Kidney epithelial cell (primary cell): ENCODE measurements around the gene SASH1. TPM values are rescaled to one million over a fixed set of nuclear protein-coding genes. Genes with fewer than 3 reads are reported as not detected.

Experiments
- DNase-seq: peaks from one replicate; pipeline ENCODE4 v3.0.0-alpha.2; 2010; ENCODE audit warnings: low read depth
- H3K27me3 ChIP-seq: 2 replicates; pipeline ENCODE4 v1.6.0; 2011; ENCODE audit warnings: low read length; ENCODE audit not compliant: control insufficient read depth, insufficient read depth
- H3K36me3 ChIP-seq: 2 replicates; pipeline ENCODE4 v1.5.1; 2011; ENCODE audit warnings: low read length; ENCODE audit not compliant: control insufficient read depth, insufficient read depth
- H3K4me3 ChIP-seq: 2 replicates; pipeline ENCODE4 v1.5.1; 2011; ENCODE audit warnings: low read depth, mild to moderate bottlenecking, control low read depth, low read length
- total RNA-seq: library from RNA; depleted of rRNA; stranded (reverse); fragments of >200 nt; gene quantifications from 2 replicates; pipeline ENCODE4 v1.2.3, GENCODE V29; 2015
- TF ChIP-seq, protein P1 (sequence below): IDR thresholded peaks from 2 replicates; pipeline ENCODE4 v1.5.1; 2011; ENCODE audit warnings: mild to moderate bottlenecking, moderate library complexity, low read length, control low read depth, inconsistent platforms; ENCODE audit not compliant: insufficient read depth, poor library complexity, severe bottlenecking

SASH1 gene
- total RNA-seq, result 12.1 and 13.8 TPM in 2 replicates

DNA sequence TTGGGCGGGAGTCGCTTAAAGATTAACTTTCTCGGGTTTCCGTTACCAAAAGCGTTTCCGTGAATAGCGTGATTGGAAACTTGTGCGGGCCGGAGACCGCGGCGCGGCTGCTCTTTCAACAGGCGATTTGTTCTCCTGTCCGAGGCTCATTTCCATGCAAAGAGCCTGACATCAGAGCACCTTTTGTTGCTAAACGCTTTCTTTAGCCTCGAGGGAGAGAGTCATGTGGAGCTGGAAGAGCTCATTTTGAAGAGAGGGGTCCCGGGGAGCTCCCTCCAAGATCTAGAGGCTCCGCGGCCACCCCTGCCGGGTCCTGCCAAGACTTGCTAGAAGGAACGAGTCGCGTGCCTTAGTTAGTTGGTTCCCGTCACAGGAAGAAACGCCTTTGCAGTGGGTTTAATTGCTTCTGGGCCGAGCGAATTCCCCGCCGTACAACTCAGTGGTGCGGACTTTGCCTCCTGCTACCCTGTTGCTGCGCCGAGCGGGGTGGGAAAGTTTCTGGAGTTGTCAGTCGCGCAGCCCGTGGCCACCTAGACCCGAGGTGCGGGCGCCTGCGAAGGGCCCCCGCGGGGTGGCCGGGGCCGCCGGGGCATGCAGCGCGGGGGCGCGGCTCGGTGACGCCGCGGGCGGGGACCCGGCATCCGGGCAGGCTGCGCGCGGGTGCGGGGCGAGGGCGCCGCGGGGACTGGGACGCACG is at the start of gene SASH1:
SASH1 (plus strand) TSS at position 489 of the 697 bp plus-strand sequence. CDS start 230 bp downstream, outside the sequence.
- no peaks in the 10 kb centered on the region for H3K36me3 ChIP-seq
- H3K4me3 ChIP-seq, result peak within 1 kb of the TSS; percentile 84
- TF ChIP-seq, protein P1, sequence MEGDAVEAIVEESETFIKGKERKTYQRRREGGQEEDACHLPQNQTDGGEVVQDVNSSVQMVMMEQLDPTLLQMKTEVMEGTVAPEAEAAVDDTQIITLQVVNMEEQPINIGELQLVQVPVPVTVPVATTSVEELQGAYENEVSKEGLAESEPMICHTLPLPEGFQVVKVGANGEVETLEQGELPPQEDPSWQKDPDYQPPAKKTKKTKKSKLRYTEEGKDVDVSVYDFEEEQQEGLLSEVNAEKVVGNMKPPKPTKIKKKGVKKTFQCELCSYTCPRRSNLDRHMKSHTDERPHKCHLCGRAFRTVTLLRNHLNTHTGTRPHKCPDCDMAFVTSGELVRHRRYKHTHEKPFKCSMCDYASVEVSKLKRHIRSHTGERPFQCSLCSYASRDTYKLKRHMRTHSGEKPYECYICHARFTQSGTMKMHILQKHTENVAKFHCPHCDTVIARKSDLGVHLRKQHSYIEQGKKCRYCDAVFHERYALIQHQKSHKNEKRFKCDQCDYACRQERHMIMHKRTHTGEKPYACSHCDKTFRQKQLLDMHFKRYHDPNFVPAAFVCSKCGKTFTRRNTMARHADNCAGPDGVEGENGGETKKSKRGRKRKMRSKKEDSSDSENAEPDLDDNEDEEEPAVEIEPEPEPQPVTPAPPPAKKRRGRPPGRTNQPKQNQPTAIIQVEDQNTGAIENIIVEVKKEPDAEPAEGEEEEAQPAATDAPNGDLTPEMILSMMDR, result no peak
- H3K27me3 ChIP-seq, result no peaks in the 10 kb centered on the region
- peak; percentile 70 for DNase-seq

DNA sequence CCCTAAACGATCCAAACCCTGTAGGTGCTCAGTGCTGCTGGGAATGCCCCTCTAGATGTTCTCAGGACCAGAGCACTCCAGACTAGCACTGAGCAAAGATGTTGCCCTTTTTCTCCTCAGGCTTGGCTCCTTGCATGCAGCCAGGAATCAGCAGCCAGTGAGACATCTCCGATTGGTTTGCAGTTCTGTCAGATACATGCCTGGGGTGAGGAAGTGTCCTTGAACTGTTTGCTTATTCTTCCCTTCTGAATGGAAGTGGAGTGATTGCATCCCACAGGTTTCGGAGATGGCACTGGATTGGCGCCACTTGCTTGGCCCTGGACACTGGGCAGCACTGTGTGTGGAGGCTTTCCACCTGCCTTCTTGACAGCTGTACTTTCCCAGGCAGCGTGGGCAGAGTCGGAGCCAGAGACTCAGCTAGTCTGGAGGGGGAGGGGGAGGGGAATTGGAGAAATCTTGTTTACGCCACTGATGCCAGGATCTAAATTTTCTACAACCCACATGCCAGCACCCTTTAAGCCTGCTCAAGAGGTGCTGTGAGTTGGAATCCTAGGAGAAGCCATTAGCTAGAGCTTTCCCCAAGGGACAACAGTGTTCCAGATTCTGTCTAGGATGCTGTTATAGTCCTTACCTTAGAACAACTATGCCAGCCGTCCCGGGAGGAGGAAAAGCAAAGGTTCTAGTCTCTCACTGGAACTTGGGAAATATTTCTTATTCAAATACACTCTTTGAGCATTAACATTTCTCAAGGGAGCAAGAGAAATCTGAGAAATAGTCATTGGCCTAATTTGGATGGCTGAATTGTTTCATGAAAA is 49.2 kb upstream of the SASH1 start:
- H3K27me3 ChIP-seq, result no peaks in the 10 kb centered on the region
- no peak for DNase-seq

DNA sequence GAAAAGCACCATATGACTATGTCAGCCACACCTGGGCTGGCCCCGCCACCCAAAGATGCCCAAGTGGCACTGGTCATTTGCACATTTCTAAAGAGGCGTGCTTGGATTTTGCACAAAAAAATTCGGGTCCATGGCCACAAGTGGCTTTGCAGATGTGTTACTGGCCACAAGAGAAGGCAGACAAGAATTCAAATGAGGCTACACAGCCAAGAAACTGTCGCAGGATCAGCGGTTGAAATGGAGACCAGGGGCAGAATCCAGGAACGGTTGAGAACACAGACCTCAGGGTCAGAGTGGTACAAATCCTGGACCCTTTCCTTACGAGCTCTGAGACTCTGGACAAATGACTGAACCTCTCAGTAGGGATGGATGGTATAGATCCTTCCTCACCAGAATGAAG is 48.6 kb upstream of the SASH1 start:
- no peaks in the 10 kb centered on the region for H3K36me3 ChIP-seq
- no peaks in the 10 kb centered on the region for H3K27me3 ChIP-seq
- H3K4me3 ChIP-seq, result no peak overlapping the region
- no peak for DNase-seq
- TF ChIP-seq, protein P1, result no peak

More for the DNA sequence above, 49.2 kb upstream of the SASH1 start:
- TF ChIP-seq, protein P1, result no peak
- Histone ChIP-seq H3K4me3 (no peak overlapping the region), H3K36me3 (no peaks in the 10 kb centered on the region)

DNA sequence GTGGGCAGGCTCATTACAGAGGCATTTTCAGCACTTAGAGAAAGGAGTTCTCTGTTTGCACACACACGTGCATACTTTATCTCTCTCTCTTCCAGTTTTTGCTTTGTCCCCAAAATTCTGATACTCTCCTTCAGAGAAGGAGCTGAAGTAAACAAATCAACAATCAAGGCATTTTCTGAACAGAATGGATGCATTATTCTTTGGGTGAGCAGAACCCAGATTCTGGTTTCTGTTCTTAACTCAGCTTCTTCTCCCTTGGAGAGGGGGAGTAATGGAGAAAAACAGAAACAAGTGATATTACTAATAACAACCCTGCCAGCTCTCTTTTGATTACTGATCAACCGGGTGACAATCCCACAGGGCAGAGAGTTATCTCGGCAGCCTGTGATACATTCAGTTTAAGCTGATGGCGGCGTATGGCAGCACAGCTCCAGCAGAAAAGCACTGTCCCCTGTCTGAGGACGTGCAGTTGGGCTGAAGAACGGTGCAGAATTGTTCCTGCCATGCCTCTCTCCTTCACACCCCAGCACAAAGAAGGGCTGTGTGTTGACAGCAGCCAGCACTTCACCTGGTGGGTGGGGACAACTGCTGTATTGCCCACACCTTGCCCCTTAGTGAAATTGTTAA is 47.3 kb upstream of the SASH1 start:
- Histone ChIP-seq H3K36me3 (no peaks in the 10 kb centered on the region), H3K27me3 (no peaks in the 10 kb centered on the region), H3K4me3 (no peak overlapping the region)
- DNase-seq, result no peak
- TF ChIP-seq, protein P1, result no peak

DNA sequence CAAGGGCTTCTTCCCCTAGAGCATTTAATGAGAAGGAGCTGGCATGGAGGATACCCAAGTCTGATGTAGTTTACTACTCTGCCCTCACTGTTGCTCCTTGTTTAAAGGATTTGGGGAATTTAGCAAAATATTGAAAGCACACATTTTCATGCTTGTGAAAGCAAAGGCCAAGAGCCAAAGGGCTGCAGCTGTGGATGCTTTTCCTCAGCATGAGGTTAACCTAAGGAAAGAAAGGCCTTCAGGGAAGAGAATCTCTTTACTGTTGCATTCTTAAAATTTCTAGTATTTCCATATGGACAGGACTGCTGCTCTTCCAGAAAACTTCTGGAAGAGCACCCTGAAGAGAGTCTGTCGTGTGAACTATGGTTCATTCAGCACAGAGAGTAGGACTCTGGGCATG is 45.9 kb upstream of the SASH1 start:
- TF ChIP-seq, protein P1, result no peak
- H3K27me3 ChIP-seq, result no peaks in the 10 kb centered on the region
- H3K4me3 ChIP-seq, result no peak overlapping the region
- DNase-seq, result no peak
- no peaks in the 10 kb centered on the region for H3K36me3 ChIP-seq
